Effector memory CD8-positive, alpha-beta T cell (primary cell): ENCODE measurements around the gene ASIC3.

Experiments
- ATAC-seq: fragments of 150-1000 bp; cut with Tn5 transposase; replicated peaks from 2 replicates; pipeline ENCODE4 v1.10.0; 2021; ENCODE audit warnings: mild to moderate bottlenecking, moderate library complexity
- DNase-seq, 3 experiments: peaks; one replicate each; pipeline ENCODE4 v3.0.0; 2021
- H3K27ac Mint-ChIP-seq, 2 donors: one replicate each; pipeline ENCODE4 v1.8.0; 2022; ENCODE audit warnings: mild to moderate bottlenecking in 2 of 2, mixed read lengths in 2 of 2, moderate library complexity in 2 of 2
- H3K27me3 Mint-ChIP-seq, 2 donors: one replicate each; pipeline ENCODE4 v1.8.0; 2022; ENCODE audit warnings: mixed read lengths in 2 of 2
- H3K36me3 Mint-ChIP-seq: one replicate; pipeline ENCODE4 v1.8.0; 2022; ENCODE audit warnings: mild to moderate bottlenecking, moderate library complexity, mixed read lengths; ENCODE audit not compliant: insufficient read depth
- H3K4me1 Mint-ChIP-seq, 2 donors: one replicate each; pipeline ENCODE4 v1.8.0; 2022; ENCODE audit warnings: low read depth in 2 of 2, mixed read lengths in 2 of 2
- H3K4me3 Mint-ChIP-seq, 2 donors: one replicate each; pipeline ENCODE4 v1.8.0; 2022; ENCODE audit warnings: mild to moderate bottlenecking in 2 of 2, mixed read lengths in 2 of 2, moderate library complexity in 2 of 2
- H3K9me3 Mint-ChIP-seq, 2 donors: one replicate each; pipeline ENCODE4 v1.8.0; 2022; ENCODE audit warnings: mixed read lengths in 2 of 2
- total RNA-seq, 9 experiments: gene quantifications; one replicate each; lab custom pipeline; 2026; lab: John Stamatoyannopoulos, UW

The ASIC3 gene
- total RNA-seq: 0.67 to 3.0 (median 2.0) reads per million in 9 experiments

DNA sequence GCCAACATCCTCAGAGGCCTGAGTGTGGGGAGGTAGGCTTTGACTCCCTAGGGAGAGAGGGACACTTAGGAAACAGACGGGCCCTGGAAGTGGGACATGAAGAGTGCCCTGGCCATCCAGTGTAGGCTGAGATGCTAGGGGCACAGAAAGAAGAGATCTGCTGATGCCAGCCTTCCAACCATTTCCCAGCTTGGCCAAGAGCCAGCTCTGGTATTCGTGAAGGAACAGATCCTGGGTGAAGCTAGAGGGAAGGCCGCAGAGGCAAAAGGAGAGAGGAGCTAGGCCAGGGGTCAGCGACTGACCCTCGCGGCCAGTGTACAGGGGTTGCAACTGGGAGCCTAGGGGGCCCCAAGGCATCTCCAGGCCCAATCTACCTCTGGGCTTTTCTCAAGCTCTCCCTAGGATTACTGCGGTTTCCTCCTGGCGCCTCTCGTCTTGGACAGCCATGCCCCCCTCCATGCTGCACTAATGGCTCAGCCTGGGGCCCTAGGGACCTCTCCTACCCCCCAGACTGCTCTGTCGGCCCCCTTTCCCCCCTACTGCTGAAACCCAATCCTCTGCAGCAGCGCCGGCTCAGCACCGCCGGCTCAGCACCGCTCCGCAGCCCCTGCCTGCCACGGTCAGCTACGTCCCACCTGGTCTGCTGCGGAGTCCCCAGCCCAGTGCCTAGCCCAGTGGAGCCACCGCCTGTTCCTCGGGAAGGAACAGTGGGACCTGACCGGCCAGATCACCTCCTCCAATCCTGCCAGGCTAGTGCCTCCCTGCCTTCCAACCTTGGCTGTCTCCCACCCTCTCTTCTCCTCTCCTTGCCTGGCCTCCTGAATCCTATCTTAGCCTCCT is at the start of gene ASIC3:
Gene ASIC3, plus strand, starts transcription at position 556 of the 840 bp plus-strand sequence. CDS start 355 bp downstream, outside the sequence.
- H3K4me3 Mint-ChIP-seq: no peak within 1 kb of the TSS
- ATAC-seq: no peak
- peak within 1 kb of the TSS; percentile 13 to 38 for H3K27ac Mint-ChIP-seq
- DNase-seq: no peak
- peaks cover 5% of the 10 kb centered on the region for H3K36me3 Mint-ChIP-seq
- H3K27me3 Mint-ChIP-seq: peaks cover 0 to 16% of the 10 kb centered on the region in 2 donors
- no peaks in the 10 kb centered on the region for H3K9me3 Mint-ChIP-seq
- H3K4me1 Mint-ChIP-seq: peaks cover 0 to 8% of the 10 kb centered on the region in 2 donors

DNA sequence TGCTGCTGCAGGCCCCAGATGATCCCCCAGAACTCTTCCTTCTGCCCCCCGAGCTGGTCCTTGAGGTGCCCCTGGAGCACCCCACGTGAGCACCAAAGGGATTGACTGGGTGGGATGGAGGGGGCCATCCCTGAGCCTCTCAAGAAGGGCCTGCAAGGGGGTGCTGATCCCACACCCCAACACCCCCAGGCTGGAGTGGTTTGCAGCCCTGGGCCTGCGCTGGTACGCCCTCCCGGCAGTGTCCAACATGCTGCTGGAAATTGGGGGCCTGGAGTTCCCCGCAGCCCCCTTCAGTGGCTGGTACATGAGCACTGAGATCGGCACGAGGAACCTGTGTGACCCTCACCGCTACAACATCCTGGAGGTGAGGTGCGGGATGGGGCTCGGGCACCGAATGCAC is 49.3 kb upstream of the ASIC3 start:
- Mint-ChIP-seq H3K4me1 (peaks cover 7 to 27% of the 10 kb centered on the region in 2 donors), H3K4me3 (no peak overlapping the region), H3K36me3 (peaks cover 18% of the 10 kb centered on the region), H3K9me3 (no peaks in the 10 kb centered on the region), H3K27me3 (peaks cover 0 to 7% of the 10 kb centered on the region in 2 donors), H3K27ac (peak overlapping the region; percentile 66 to 71)
- no peak for DNase-seq
- no peak for ATAC-seq

DNA sequence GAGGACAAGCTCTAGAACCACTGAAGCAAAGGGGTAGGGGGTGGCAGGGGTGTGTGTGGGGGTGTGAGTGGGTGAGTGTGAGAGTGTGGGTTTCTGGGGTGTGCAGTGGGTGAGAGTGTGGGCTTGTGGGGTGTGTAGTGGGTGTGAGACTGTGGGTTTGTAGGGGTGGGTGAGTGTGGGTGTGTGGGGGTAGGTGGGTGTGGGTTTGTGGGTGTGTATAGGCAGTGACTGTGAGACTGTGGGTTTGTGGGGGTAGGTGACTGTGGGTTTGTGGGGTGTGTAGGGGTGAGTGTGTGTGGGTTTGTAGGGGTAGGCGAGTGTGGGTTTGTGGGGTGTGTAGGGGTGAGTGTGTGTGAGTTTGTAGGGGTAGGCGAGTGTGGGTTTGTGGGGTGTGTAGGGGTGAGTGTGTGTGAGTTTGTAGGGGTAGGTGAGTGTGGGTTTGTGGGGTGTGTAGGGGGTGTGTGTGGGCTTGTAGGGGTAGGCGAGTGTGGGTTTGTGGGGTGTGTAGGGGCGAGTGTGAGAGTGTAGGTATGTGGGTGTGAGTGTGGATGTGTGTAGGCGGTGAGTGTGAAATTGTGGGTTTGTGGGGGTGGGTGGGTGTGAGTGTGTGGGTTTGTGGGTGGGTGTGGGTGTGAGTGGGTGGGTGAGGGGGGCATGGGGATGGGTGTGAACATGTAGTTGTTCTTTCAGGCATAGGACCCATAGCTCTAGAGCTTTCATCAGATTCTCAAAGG is 48.7 kb upstream of the ASIC3 start:
- Mint-ChIP-seq H3K27ac (peak overlapping the region; percentile 66 to 71), H3K36me3 (peaks cover 18% of the 10 kb centered on the region), H3K9me3 (no peaks in the 10 kb centered on the region), H3K4me3 (no peak overlapping the region), H3K4me1 (peaks cover 7 to 24% of the 10 kb centered on the region in 2 donors), H3K27me3 (peaks cover 0 to 7% of the 10 kb centered on the region in 2 donors)
- DNase-seq (peak; percentile 40 to 52 (median 47)), ATAC-seq (peak; percentile 83)

DNA sequence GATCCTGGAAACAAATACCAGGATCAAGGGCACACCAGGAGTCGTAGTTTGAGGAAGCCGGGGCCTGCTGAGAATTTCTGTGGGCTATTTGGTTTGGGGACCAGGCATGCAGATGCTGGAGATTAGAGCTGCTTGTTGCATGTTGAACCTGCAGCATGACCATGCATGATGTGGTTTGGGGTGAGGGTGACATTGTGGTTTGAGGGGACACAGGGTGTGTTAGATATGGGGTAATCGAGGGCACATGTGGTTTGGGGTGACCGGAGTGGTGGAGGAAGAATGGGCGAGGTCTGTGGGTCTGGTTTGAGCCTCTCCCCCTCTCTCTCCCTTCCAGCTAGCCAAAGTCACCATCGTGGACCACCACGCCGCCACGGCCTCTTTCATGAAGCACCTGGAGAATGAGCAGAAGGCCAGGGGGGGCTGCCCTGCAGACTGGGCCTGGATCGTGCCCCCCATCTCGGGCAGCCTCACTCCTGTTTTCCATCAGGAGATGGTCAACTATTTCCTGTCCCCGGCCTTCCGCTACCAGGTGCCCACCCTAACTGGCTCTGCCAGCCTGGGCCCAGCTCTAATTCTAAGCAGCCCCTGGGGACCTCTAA is 47.3 kb upstream of the ASIC3 start:
- Mint-ChIP-seq H3K27me3 (peaks cover 0 to 7% of the 10 kb centered on the region in 2 donors), H3K36me3 (peaks cover 18% of the 10 kb centered on the region), H3K4me3 (no peak overlapping the region), H3K4me1 (peaks cover 7 to 22% of the 10 kb centered on the region in 2 donors), H3K9me3 (no peaks in the 10 kb centered on the region), H3K27ac (peak overlapping the region in 1 of 2 donors; percentile 21)
- DNase-seq: no peak
- no peak for ATAC-seq

DNA sequence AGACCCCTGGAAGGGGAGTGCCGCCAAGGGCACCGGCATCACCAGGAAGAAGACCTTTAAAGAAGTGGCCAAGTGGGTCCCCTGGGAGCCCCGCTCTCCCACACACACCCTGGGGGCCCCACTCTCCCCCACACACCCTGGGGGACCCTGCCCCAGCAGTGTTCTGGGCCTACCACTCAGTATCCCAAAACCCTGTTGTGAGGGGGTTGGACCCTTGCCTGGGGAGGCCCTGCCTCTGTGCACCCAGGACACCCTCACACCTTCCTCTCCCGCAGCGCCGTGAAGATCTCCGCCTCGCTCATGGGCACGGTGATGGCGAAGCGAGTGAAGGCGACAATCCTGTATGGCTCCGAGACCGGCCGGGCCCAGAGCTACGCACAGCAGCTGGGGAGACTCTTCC is 46.8 kb upstream of the ASIC3 start:
- no peak overlapping the region for H3K4me3 Mint-ChIP-seq

DNA sequence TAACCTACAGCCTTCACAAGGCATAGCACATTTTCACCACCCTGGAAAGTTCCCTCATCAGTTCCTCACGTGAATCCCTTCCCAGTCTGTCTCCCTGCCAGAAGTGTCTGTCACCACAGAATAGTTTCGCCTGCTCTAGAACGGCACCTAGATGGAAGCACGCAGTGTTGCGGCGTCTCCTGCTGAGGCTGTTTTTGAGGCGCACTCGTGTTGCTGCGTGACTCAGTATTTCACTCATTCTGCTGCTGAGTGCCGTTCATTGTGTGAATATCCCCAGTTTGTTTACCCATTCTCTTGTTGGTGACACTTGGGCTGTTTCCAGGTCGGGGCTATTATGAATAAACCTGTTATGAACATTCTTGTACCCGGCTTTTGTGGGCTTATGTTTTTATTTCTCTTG is 44.8 kb upstream of the ASIC3 start:
- Mint-ChIP-seq H3K4me1 (peaks cover 15 to 26% of the 10 kb centered on the region in 2 donors), H3K36me3 (peaks cover 15% of the 10 kb centered on the region), H3K27me3 (no peaks in the 10 kb centered on the region), H3K4me3 (no peak overlapping the region), H3K27ac (no peak overlapping the region), H3K9me3 (no peaks in the 10 kb centered on the region)
- no peak for ATAC-seq
- DNase-seq: no peak

More for the DNA sequence above, 46.8 kb upstream of the ASIC3 start:
- H3K4me1 Mint-ChIP-seq: peaks cover 7 to 22% of the 10 kb centered on the region in 2 donors
- no peak overlapping the region for H3K27ac Mint-ChIP-seq
- ATAC-seq: no peak
- H3K9me3 Mint-ChIP-seq: no peaks in the 10 kb centered on the region
- DNase-seq: no peak
- H3K27me3 Mint-ChIP-seq: peaks cover 0 to 7% of the 10 kb centered on the region in 2 donors
- H3K36me3 Mint-ChIP-seq: peaks cover 18% of the 10 kb centered on the region

DNA sequence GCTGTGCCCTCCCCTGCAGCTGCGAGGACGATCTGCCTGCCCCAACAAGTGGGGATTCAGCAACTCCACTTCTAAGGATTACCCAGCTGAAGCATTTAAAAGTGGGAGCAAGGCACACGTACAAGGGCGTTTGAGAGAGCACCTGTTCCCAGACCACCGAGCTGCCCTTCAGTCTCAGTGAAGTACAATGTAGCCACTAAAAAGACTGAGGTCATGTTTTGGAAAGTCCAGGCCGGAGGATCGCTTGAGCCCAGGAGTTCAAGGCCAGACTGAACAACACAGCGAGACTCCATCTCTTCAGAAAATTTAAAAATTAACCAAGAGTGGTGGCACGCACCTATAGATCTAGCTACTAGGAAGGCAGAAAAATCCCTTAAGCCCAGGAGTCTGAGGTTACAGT is 42.8 kb upstream of the ASIC3 start:
- peaks cover 4% of the 10 kb centered on the region for H3K36me3 Mint-ChIP-seq
- no peaks in the 10 kb centered on the region for H3K27me3 Mint-ChIP-seq
- peaks cover 21 to 25% of the 10 kb centered on the region in 2 donors for H3K4me1 Mint-ChIP-seq
- H3K4me3 Mint-ChIP-seq: peak overlapping the region in 1 of 2 donors; percentile 27
- H3K9me3 Mint-ChIP-seq: no peaks in the 10 kb centered on the region
- ATAC-seq (no peak), DNase-seq (no peak)
- H3K27ac Mint-ChIP-seq: no peak overlapping the region

DNA sequence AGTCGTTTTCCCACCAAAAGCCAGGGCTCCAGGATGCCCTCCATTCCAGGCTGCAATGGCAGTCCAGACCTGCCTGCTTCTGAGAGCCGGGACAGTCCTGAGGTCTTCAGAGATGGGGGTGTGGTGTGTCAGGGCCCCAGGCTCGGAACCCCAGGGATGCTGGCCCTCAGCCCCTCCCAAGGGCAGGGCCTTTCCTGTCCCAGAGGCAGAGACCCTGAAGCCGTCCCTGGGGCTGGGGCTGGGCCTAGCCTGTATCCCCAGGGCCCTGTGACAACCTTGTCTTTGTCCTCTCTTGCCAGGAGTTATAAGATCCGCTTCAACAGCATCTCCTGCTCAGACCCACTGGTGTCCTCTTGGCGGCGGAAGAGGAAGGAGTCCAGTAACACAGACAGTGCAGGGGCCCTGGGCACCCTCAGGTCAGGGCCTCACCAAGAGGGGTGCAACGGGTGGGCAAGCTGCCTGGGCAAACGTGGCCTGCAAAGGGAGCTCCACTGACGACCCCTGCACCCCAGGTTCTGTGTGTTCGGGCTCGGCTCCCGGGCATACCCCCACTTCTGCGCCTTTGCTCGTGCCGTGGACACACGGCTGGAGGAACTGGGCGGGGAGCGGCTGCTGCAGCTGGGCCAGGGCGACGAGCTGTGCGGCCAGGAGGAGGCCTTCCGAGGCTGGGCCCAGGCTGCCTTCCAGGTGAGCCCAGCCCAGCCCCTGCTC is 41.6 kb upstream of the ASIC3 start:
- Mint-ChIP-seq H3K9me3 (no peaks in the 10 kb centered on the region), H3K36me3 (peaks cover 7% of the 10 kb centered on the region), H3K4me3 (peak overlapping the region in 1 of 2 donors; percentile 75), H3K27me3 (no peaks in the 10 kb centered on the region), H3K27ac (peak overlapping the region in 1 of 2 donors; percentile 88), H3K4me1 (peaks cover 28 to 30% of the 10 kb centered on the region in 2 donors)
- DNase-seq: no peak
- ATAC-seq: no peak

DNA sequence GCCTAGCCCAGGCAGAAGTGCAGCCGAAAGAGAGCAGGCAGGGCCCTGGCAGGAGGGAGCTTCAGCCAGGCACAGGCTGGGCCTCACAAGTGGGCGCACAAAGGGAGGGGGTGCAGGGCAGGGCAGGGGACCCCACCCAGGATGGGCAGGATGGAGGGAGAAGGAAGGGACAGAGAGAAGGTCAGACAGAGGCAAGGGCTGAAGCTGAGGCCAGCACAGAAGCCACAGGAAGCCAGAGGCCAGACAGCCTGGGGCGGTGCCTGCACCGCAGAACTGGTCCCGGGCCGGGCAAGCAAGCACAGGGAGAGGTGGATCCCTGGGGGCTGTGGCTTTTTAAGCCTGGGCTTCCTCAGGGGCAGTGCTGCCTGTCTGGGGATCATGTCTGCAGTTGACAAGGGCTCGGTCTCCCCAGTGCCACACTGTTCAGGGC is 40.8 kb upstream of the ASIC3 start:
- no peak for DNase-seq
- no peak for ATAC-seq
- H3K27me3 Mint-ChIP-seq: no peaks in the 10 kb centered on the region
- peaks cover 34 to 37% of the 10 kb centered on the region in 2 donors for H3K4me1 Mint-ChIP-seq
- no peaks in the 10 kb centered on the region for H3K9me3 Mint-ChIP-seq
- H3K27ac Mint-ChIP-seq: peak overlapping the region; percentile 82 to 88
- H3K4me3 Mint-ChIP-seq: peak overlapping the region; percentile 75 to 84
- peaks cover 13% of the 10 kb centered on the region for H3K36me3 Mint-ChIP-seq

DNA sequence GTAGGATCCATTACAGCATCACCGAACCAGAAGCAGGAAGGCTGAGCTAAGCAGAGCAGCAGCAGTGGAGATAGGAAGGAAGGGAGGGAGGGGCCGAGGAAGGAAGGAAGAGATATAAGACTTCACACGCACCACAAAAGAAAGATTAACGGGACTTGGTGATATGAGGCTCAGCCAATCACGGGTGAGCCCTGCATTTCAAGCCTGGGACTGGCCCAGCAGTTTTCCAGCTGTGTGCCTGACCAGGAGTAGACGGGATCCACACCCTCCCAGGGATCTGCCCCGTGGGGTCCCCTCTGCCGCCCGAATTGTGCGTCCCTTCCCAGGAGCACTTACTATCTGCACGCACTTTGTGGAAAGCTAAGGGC is 40.2 kb upstream of the ASIC3 start:
- Mint-ChIP-seq H3K27ac (peak overlapping the region; percentile 82 to 88), H3K9me3 (no peaks in the 10 kb centered on the region)
- peak; percentile 42 for ATAC-seq

DNA sequence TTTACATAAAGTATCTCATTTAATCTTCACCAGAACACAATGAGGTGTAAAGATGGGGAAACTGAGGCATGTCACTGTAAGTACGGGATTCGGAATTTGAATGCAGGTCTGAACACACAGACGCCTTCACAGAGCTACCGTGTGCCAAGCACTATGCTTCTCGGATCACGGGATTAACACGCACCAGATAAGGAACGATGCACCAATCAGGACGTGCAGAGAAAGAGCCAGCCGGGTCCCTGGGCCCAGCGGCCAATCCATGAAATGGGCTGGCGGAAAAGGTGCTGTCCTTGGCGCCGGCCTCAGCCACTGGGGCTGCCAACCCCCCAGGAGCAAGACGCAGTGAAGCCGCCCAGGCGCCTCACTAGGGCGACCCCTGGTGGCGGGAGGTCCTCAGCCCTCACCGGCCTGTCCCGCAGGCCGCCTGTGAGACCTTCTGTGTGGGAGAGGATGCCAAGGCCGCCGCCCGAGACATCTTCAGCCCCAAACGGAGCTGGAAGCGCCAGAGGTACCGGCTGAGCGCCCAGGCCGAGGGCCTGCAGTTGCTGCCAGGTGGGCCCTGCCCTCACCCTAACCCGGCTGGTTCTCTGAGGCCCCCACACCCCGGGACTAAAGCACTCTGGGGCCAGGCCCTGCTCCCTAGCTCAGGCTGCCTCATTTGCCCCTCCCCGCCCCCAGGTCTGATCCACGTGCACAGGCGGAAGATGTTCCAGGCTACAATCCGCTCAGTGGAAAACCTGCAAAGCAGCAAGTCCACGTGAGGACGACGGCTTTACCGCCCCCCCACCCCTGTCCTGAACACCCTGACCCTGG is 39.6 kb upstream of the ASIC3 start:
- Mint-ChIP-seq H3K27ac (peak overlapping the region; percentile 82 to 88), H3K4me3 (peak overlapping the region; percentile 75 to 84), H3K36me3 (peaks cover 16% of the 10 kb centered on the region), H3K27me3 (no peaks in the 10 kb centered on the region), H3K9me3 (no peaks in the 10 kb centered on the region), H3K4me1 (peaks cover 39 to 41% of the 10 kb centered on the region in 2 donors)
- ATAC-seq: peak; percentile 57
- peak; percentile 84 to 85 (median 85) for DNase-seq

More for the DNA sequence above, 40.2 kb upstream of the ASIC3 start:
- no peaks in the 10 kb centered on the region for H3K27me3 Mint-ChIP-seq
- H3K4me1 Mint-ChIP-seq: peaks cover 37 to 41% of the 10 kb centered on the region in 2 donors
- peak overlapping the region; percentile 75 to 84 for H3K4me3 Mint-ChIP-seq
- DNase-seq: no peak
- peaks cover 13% of the 10 kb centered on the region for H3K36me3 Mint-ChIP-seq
